Gastroesophageal sphincter (tissue), 4 donors: Measurements from ENCODE around the gene XBP1. TPM values are rescaled to one million over a fixed set of nuclear protein-coding genes. Genes with fewer than 3 reads are reported as not detected.
"Not testable (repeated sequence)": the region's sequence is repeated elsewhere in the genome, so short reads cannot be mapped to it uniquely, and the experiment has no call there.

Experiments
- ATAC-seq: fragments of 150-250 bp; one replicate; pipeline ENCODE4 v1.9.1; 2016; ENCODE audit warnings: mild to moderate bottlenecking, moderate library complexity
- H3K27ac ChIP-seq, 4 donors: fragments of 200-600 bp; sonication (generic) in 3 of 4; 1 replicate in 3 of 4; 2 replicates in 1 of 4; pipeline ENCODE4 v1.5.1; 2016 to 2019
- H3K27me3 ChIP-seq: fragments of 200-600 bp; sonication (generic); one replicate; pipeline ENCODE4 v1.5.1; 2019
- H3K36me3 ChIP-seq, 2 donors: fragments of 200-600 bp; sonication (generic); one replicate each; pipeline ENCODE4 v1.5.1; 2019; ENCODE audit warnings: control low read depth in 1 of 2
- H3K4me1 ChIP-seq, 3 donors: fragments of 200-600 bp; sonication (generic); 1 replicate in 2 of 3; 2 replicates in 1 of 3; pipeline ENCODE4 v1.5.1; 2016 to 2019; ENCODE audit warnings: control low read depth in 2 of 3
- H3K4me3 ChIP-seq, 2 donors: fragments of 200-600 bp; sonication (generic); one replicate each; pipeline ENCODE4 v1.5.1; 2019; ENCODE audit warnings: mild to moderate bottlenecking in 1 of 2, moderate library complexity in 1 of 2
- H3K9me3 ChIP-seq, 3 donors: fragments of 200-600 bp; sonication (generic); one replicate each; pipeline ENCODE4 v1.5.1; 2017 to 2019; ENCODE audit warnings: control low read depth in 2 of 3
- EP300 ChIP-seq: sonication (generic); formaldehyde crosslinking; IDR thresholded peaks from one replicate; pipeline ENCODE4 v1.6.1; 2017; ENCODE audit warnings: antibody characterized with exemption, mild to moderate bottlenecking
- POLR2A ChIP-seq, 2 donors: fragments of 450-650 bp; IDR thresholded peaks; one replicate each; pipeline ENCODE4 v1.6.1; 2017; ENCODE audit warnings: antibody characterized with exemption in 2 of 2, mild to moderate bottlenecking in 2 of 2, moderate library complexity in 1 of 2
- POLR2AphosphoS5 ChIP-seq: sonication (generic); formaldehyde crosslinking; IDR thresholded peaks from one replicate; pipeline ENCODE4 v1.6.1; 2017; ENCODE audit warnings: antibody characterized with exemption
- WGBS, 2 donors: methylation state at CpG; one replicate each; pipeline ENCODE4 v1.1.5; 2018; ENCODE audit warnings: low coverage in 1 of 2; 5-methylcytosine and 5-hydroxymethylcytosine counted together
- total RNA-seq, 4 donors: library from RNA; depleted of rRNA; stranded (reverse); fragments of >200 nt; gene quantifications; one replicate each; pipeline ENCODE4 v1.1.0, GENCODE V29; 2016
- TF ChIP-seq, protein P1 (sequence below), 4 experiments: fragments of 200-600 bp in 2 of 4; fragments of 450-650 bp in 2 of 4; sonication (generic) in 1 of 4; IDR thresholded peaks; one replicate each; pipeline ENCODE4 v1.5.1; 2017 to 2019; ENCODE audit warnings: antibody characterized with exemption in 4 of 4, mild to moderate bottlenecking in 2 of 4, moderate library complexity in 2 of 4

Gene XBP1
- total RNA-seq, 4 donors from 2014 or later: 55.9 to 129 (median 92.3) TPM

DNA sequence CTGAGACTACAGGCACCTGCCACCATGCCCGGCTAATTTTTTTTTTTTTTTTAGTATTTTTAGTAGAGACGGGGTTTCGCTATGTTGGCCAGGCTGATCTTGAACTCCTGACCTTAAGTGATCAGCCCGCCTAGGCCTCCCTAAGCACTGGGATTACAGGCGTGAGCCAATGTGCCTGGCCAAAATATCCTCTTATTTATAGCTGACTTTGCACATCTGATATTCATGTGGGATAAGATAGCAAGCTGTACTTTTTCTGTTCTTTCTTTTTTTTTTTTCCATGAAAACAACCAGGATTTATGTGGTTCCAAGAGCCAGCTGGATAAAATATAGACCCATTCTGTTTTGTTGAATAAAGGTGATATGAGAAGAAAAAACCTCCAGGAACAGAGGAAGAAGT, 12.1 kb upstream of the XBP1 start:
- Histone ChIP-seq H3K27ac (peak overlapping the region in 1 of 4 donors; percentile 39), H3K9me3 (no peaks in the 10 kb centered on the region), H3K4me3 (no peak overlapping the region), H3K4me1 (peaks cover 0 to 25% (median 0%) of the 10 kb centered on the region in 3 donors), H3K27me3 (no peaks in the 10 kb centered on the region), H3K36me3 (peaks cover 0 to 16% of the 10 kb centered on the region in 2 donors)
- TF ChIP-seq, protein P1, sequence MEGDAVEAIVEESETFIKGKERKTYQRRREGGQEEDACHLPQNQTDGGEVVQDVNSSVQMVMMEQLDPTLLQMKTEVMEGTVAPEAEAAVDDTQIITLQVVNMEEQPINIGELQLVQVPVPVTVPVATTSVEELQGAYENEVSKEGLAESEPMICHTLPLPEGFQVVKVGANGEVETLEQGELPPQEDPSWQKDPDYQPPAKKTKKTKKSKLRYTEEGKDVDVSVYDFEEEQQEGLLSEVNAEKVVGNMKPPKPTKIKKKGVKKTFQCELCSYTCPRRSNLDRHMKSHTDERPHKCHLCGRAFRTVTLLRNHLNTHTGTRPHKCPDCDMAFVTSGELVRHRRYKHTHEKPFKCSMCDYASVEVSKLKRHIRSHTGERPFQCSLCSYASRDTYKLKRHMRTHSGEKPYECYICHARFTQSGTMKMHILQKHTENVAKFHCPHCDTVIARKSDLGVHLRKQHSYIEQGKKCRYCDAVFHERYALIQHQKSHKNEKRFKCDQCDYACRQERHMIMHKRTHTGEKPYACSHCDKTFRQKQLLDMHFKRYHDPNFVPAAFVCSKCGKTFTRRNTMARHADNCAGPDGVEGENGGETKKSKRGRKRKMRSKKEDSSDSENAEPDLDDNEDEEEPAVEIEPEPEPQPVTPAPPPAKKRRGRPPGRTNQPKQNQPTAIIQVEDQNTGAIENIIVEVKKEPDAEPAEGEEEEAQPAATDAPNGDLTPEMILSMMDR (IDR thresholded peaks at IDR 0.05): no peak
- no peak for TF ChIP-seq POLR2A (IDR thresholded peaks at IDR 0.05)
- no peak for TF ChIP-seq EP300
- no peak for TF ChIP-seq POLR2AphosphoS5
- ATAC-seq: no peak
- 40 to 82% methylated on average over 1 to 5 of the region's 5 CpGs for WGBS, 2 donors

DNA sequence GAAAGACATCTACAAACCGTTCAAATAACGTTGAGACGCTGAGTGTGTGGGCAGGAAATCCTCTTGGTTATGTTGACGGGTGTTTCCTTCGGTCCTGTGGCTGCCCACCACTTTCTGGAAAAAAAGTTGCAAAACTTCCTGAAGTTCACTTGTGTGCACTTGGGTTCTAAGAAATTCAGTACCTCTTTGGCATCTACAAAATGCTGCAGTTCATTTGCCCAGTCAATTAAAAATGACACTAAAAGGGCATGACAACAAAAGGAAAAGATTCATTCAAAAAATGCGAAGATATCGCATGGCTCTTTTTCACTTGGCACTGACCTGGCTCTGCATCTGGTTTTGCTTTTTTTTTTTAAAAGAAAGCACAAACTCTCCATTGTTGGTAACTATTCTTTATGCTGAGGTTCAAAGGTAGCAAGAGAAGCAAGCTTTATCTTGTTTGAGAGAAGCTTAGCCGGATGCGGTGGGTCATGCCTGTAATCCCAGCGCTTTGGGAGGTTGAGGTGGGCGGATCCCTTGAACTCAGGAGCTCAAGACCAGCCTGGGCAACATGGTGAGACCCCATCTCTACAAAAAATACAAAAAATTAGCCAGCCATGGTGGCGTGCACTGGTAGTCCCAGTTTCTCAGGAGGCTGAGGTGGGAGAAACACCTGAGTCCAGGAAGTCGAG, 10.6 kb upstream of the XBP1 start:
- H3K27ac ChIP-seq: peak overlapping the region in 1 of 4 donors; percentile 32
- no peak for ATAC-seq
- H3K27me3 ChIP-seq: no peaks in the 10 kb centered on the region
- H3K9me3 ChIP-seq: no peaks in the 10 kb centered on the region
- peaks cover 0 to 25% (median 0%) of the 10 kb centered on the region in 3 donors for H3K4me1 ChIP-seq
- TF ChIP-seq, protein P1 (IDR thresholded peaks at IDR 0.05): no peak
- 71 to 79% methylated on average over 10 to 11 of the region's 13 CpGs for WGBS, 2 donors
- no peak overlapping the region for H3K4me3 ChIP-seq
- peaks cover 0 to 21% of the 10 kb centered on the region in 2 donors for H3K36me3 ChIP-seq

DNA sequence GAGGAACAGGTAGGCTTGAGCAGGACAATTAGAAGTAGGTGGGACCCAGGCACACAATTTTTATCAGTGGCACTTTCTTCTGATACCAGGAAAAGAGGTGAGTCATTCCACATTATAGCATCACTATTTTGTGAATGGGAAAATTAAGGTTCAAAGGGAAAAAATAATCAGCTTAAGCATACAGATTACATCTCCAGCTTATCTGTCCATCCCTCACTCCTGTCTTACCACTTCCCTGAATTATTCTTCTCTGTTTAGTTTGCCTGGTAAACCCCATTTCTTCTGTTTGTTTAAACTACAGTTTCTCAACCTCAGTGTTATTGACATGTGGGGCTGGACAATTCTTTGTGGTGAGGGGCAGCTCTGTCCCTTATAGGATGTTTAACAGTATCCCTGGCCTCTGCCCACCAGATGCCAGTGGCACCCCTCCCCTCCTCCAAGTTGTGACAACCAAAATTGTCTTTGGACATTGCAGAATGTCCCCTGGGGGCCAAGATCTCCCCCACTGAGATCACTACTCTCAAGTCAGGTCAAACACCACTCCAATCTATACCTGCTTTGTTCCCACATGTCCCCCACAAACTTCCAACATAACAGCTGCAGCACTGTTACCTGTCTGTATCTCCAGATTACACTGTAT, 8.5 kb upstream of the XBP1 start:
- Histone ChIP-seq H3K36me3 (peaks cover 0 to 21% of the 10 kb centered on the region in 2 donors), H3K27me3 (no peaks in the 10 kb centered on the region), H3K27ac (no peak overlapping the region), H3K4me1 (peaks cover 0 to 21% (median 0%) of the 10 kb centered on the region in 3 donors), H3K4me3 (no peak overlapping the region), H3K9me3 (no peaks in the 10 kb centered on the region)
- no peak for ATAC-seq
- no peak for TF ChIP-seq POLR2A (IDR thresholded peaks at IDR 0.05)
- no peak for TF ChIP-seq EP300
- TF ChIP-seq POLR2AphosphoS5: no peak
- TF ChIP-seq, protein P1 (IDR thresholded peaks at IDR 0.05): no peak

DNA sequence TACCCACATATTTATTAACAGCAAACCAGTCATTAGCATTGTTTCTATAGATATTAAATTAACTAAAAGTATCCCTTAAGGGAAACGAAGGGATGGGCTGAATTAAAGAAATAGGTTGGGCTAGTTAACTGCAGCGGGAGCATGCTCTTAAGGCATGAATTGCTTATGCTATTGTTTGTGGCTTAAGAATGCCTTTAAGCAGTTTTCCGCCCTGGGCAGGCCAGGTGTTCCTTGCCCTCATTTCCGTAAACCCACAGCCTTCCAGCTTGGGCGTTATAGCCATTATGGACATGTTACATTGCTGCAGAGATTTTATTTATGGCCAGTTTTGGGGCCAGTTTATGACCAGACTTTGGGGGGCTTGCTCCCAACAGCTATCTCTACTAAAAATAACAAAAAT, 5.1 kb upstream of the XBP1 start:
- 83 to 100% methylated on average over 1 to 5 of the region's 5 CpGs for WGBS, 2 donors

DNA sequence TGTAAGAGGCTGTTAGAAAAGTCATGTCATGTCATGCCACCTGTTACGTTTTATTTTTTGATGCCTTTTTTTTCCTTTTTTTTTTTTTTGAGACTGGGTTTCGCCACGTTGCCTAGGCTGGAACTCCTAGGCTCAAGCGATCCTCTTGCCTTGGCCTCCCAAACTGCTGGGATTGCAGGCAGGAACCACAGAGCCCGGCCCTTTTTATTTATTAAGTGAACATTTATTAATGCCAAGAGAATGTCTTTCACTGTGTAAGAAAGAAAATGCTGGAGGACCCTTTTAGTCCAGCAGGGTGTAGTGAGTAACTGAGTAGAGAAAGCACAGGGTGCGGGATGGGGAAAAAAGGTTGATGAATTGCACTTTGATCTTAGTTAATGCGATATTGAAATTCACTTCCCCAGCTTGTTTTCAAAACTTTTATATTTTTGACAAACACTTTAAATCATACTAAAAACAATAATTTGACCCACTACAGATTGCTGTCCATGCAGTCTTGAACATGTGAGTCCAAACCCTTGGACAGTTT, 2.3 kb upstream of the XBP1 start:
- ATAC-seq: no peak
- WGBS, 2 donors: 71 to 100% methylated on average over 1 to 6 of the region's 7 CpGs
- Histone ChIP-seq H3K9me3 (no peaks in the 10 kb centered on the region), H3K4me3 (no peak overlapping the region), H3K27ac (no peak overlapping the region), H3K36me3 (peaks cover 0 to 10% of the 10 kb centered on the region in 2 donors), H3K4me1 (peaks cover 0 to 41% (median 10%) of the 10 kb centered on the region in 3 donors), H3K27me3 (no peaks in the 10 kb centered on the region)
- no peak for TF ChIP-seq POLR2AphosphoS5
- TF ChIP-seq, protein P1 (IDR thresholded peaks at IDR 0.05): no peak
- no peak for TF ChIP-seq EP300
- TF ChIP-seq POLR2A (IDR thresholded peaks at IDR 0.05): no peak

More for the DNA sequence above, 5.1 kb upstream of the XBP1 start:
- peaks cover 0 to 22% (median 10%) of the 10 kb centered on the region in 3 donors for H3K4me1 ChIP-seq
- not testable (repeated sequence) for H3K4me3 ChIP-seq, H3K27me3 ChIP-seq, H3K27ac ChIP-seq, H3K9me3 ChIP-seq, ATAC-seq
- H3K36me3 ChIP-seq: peaks cover 0 to 21% of the 10 kb centered on the region in 2 donors
